HL-60 (cell line): ENCODE results near the gene EHD4.

Experiments used
- DNase-seq, 2 experiments: peaks; one replicate each; pipeline ENCODE4 v3.0.0-alpha.2; 2010 to 2020; ENCODE audit warnings: low read depth in 1 of 2, low spot score in 1 of 2
- H3K27ac ChIP-seq: fragments of 250-450 bp; sonication (Bioruptor Pico); replicated peaks from 2 replicates; pipeline ENCODE4 v1.5.1; 2020; ENCODE audit warnings: mild to moderate bottlenecking, moderate library complexity
- H3K27me3 ChIP-seq: fragments of 250-450 bp; sonication (Bioruptor Pico); 2 replicates; pipeline ENCODE4 v1.5.1; 2021; ENCODE audit warnings: mild to moderate bottlenecking, moderate library complexity; ENCODE audit not compliant: insufficient read depth, poor library complexity, severe bottlenecking
- H3K4me3 ChIP-seq: replicated peaks from 2 replicates; pipeline ENCODE4 v1.5.1; 2011; ENCODE audit warnings: mild to moderate bottlenecking, control low read depth, low read length; ENCODE audit not compliant: insufficient read depth
- GABPA ChIP-seq: IDR thresholded peaks from 2 replicates; pipeline ENCODE4 v1.6.1; 2012; ENCODE audit warnings: low read depth
- POLR2AphosphoS5 ChIP-seq: IDR thresholded peaks from 2 replicates; pipeline ENCODE4 v1.6.1; 2012; ENCODE audit warnings: low read depth
- REST ChIP-seq: IDR thresholded peaks from 2 replicates; pipeline ENCODE4 v1.6.1; 2012; ENCODE audit warnings: low read depth; ENCODE audit not compliant: insufficient replicate concordance
- SPI1 ChIP-seq: IDR thresholded peaks from 2 replicates; pipeline ENCODE4 v1.6.1; 2012; ENCODE audit warnings: low read depth, mild to moderate bottlenecking, borderline replicate concordance
- TF ChIP-seq, protein P1 (sequence below): IDR thresholded peaks from one replicate; pipeline ENCODE4 v1.5.1; 2011; ENCODE audit warnings: low read length, control low read depth, inconsistent platforms; ENCODE audit not compliant: insufficient read depth

EHD4 gene

DNA sequence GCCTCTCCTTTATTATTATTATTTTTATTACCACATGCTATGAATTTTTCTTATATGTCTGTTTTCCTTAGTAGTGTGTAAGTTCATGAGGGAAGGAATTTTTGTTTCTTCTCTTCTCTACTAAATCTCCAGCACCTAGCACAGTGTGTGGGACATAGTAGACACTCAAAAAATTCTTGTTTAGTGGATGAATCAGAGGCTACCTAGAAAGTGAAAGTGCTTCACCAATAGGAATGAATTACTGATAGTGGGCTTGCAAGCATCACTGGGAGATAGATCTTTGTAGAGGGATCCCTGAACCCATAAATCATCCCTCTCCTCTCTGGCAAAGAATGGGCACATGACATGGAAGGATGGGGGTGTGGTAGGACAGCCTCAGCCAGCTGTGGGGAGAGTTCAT, 87.0 kb downstream of the EHD4 start:
- TF ChIP-seq REST (no peak), POLR2AphosphoS5 (no peak), GABPA (no peak), SPI1 (no peak)
- TF ChIP-seq, protein P1, sequence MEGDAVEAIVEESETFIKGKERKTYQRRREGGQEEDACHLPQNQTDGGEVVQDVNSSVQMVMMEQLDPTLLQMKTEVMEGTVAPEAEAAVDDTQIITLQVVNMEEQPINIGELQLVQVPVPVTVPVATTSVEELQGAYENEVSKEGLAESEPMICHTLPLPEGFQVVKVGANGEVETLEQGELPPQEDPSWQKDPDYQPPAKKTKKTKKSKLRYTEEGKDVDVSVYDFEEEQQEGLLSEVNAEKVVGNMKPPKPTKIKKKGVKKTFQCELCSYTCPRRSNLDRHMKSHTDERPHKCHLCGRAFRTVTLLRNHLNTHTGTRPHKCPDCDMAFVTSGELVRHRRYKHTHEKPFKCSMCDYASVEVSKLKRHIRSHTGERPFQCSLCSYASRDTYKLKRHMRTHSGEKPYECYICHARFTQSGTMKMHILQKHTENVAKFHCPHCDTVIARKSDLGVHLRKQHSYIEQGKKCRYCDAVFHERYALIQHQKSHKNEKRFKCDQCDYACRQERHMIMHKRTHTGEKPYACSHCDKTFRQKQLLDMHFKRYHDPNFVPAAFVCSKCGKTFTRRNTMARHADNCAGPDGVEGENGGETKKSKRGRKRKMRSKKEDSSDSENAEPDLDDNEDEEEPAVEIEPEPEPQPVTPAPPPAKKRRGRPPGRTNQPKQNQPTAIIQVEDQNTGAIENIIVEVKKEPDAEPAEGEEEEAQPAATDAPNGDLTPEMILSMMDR = no peak
- no peak overlapping the region for H3K4me3 ChIP-seq
- no peak for DNase-seq
- no peaks in the 10 kb centered on the region for H3K27me3 ChIP-seq
- H3K27ac ChIP-seq = no peak overlapping the region

DNA sequence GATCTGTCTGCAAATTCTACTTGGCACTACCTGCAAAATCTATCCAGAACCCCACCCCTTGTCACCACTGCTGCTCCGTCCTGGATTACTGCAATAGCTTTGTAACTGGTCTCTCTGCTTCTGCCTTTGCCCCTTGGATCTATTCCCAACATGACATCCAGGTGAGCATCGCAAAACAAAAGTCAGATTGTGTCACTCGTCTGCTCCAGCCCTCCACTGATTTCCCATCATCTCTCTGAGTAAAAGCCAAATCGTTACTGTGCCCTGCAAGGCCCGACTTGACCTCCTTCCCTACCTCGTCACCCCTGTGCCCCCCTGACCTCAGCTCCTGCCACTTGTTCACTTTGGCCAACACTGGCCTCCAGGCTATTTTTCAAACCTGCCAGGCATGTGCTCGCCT, 87.9 kb downstream of the EHD4 start:
- no peaks in the 10 kb centered on the region for H3K27me3 ChIP-seq
- TF ChIP-seq POLR2AphosphoS5 (no peak), REST (no peak), GABPA (no peak), SPI1 (no peak)
- TF ChIP-seq, protein P1 = no peak
- no peak overlapping the region for H3K4me3 ChIP-seq
- no peak overlapping the region for H3K27ac ChIP-seq
- DNase-seq = no peak

DNA sequence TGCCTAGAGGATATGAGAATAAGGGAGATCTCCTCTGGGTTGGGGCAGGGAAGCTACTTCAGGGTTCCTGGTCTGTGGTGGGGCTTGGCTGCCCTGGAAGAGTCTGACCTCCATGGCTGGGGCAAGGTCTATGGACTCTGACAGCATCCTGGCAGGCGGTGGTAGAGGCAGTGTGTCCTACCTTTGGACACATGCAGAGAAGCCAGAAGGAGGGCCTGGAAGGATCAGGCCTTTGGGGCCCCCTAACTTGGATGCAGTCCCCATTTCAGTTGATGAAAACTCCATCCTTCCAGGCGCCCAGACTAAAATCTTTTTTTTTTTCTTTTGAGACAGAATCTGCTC, 88.9 kb downstream of the EHD4 start:
- TF ChIP-seq SPI1 = no peak; the same call in 1 of the 2 replicates
- TF ChIP-seq POLR2AphosphoS5 = no peak
- TF ChIP-seq, protein P1 = no peak
- no peak for TF ChIP-seq REST
- TF ChIP-seq GABPA = no peak
- no peak overlapping the region for H3K27ac ChIP-seq
- no peak overlapping the region for H3K4me3 ChIP-seq
- no peak for DNase-seq
- no peaks in the 10 kb centered on the region for H3K27me3 ChIP-seq
